ENCODE results near the gene MYLK4.

MYLK4 gene

GRCh38 chr6:2791450-2791974 lies 40.8 kb upstream of the MYLK4 start:
- intact Hi-C loops (cut with DNase I; ENCODE audit: low total_unique reads) = loop anchor here (5.0 kb wide), 2 partner anchors 51 to 141 kb away; partner anchors contain the start of gene SERPINB1

GRCh38 chr6:2790588-2791449 lies 40.1 kb upstream of the MYLK4 start:
- TF ChIP-seq, protein P1, sequence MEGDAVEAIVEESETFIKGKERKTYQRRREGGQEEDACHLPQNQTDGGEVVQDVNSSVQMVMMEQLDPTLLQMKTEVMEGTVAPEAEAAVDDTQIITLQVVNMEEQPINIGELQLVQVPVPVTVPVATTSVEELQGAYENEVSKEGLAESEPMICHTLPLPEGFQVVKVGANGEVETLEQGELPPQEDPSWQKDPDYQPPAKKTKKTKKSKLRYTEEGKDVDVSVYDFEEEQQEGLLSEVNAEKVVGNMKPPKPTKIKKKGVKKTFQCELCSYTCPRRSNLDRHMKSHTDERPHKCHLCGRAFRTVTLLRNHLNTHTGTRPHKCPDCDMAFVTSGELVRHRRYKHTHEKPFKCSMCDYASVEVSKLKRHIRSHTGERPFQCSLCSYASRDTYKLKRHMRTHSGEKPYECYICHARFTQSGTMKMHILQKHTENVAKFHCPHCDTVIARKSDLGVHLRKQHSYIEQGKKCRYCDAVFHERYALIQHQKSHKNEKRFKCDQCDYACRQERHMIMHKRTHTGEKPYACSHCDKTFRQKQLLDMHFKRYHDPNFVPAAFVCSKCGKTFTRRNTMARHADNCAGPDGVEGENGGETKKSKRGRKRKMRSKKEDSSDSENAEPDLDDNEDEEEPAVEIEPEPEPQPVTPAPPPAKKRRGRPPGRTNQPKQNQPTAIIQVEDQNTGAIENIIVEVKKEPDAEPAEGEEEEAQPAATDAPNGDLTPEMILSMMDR (IDR thresholded peaks at IDR 0.05) = peak; percentile 76 to 89
- peak; percentile 76 to 84 for DNase-seq
- peak overlapping the region; percentile 77 to 82 for H3K27ac ChIP-seq
- peaks cover 0 to 9% (median 0%) of the 10 kb centered on the region in 3 donors for H3K36me3 ChIP-seq
- H3K4me1 ChIP-seq = peaks cover 0 to 50% (median 24%) of the 10 kb centered on the region in 4 donors
- no peaks in the 10 kb centered on the region for H3K27me3 ChIP-seq
- H3K4me3 ChIP-seq = peak overlapping the region; percentile 31 to 33
- intact Hi-C loops (cut with DNase I; ENCODE audit: low total_unique reads) = loop anchor here (5.0 kb wide), 2 partner anchors 51 to 141 kb away; partner anchors contain the start of gene SERPINB1
- H3K9me3 ChIP-seq = no peaks in the 10 kb centered on the region

More at GRCh38 chr6:2791450-2791974, 40.8 kb upstream of the MYLK4 start:
- Histone ChIP-seq H3K4me1 (peaks cover 0 to 50% (median 24%) of the 10 kb centered on the region in 4 donors), H3K27ac (peak overlapping the region; percentile 77 to 82), H3K27me3 (no peaks in the 10 kb centered on the region), H3K36me3 (peaks cover 0 to 4% (median 0%) of the 10 kb centered on the region in 3 donors), H3K4me3 (peak overlapping the region in 1 of 2 donors; percentile 33), H3K9me3 (no peaks in the 10 kb centered on the region)
- DNase-seq = no peak
- TF ChIP-seq, protein P1 (IDR thresholded peaks at IDR 0.05) = no peak

DNA sequence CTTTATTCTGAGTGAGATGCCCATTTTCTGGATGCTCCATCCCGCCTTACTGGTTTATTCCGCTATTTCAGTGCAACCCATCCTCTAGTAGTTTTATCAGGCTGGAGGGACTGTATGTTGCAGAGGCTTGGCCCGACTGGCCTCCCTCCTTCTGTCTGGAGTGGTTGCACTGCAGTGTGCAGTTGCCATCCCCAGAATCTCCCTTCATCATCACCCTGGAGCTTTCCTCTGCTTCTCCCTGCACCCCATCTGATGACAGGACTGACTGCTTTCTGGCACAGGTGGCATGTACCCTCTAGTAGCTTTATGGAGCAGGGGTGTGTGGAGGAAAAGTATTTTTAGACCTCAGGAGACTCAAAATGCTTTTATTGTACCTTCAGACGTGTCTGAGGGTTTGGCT lies 35.5 kb upstream of the MYLK4 start:
- Histone ChIP-seq H3K36me3 (peaks cover 6 to 40% (median 13%) of the 10 kb centered on the region in 3 donors), H3K27me3 (no peaks in the 10 kb centered on the region), H3K4me1 (peaks cover 0 to 35% (median 11%) of the 10 kb centered on the region in 4 donors), H3K27ac (no peak overlapping the region), H3K9me3 (no peaks in the 10 kb centered on the region), H3K4me3 (no peak overlapping the region)
- intact Hi-C loops (cut with DNase I; ENCODE audit: low total_unique reads) = no loop called here
- no peak for DNase-seq
- TF ChIP-seq, protein P1 (IDR thresholded peaks at IDR 0.05) = no peak

DNA sequence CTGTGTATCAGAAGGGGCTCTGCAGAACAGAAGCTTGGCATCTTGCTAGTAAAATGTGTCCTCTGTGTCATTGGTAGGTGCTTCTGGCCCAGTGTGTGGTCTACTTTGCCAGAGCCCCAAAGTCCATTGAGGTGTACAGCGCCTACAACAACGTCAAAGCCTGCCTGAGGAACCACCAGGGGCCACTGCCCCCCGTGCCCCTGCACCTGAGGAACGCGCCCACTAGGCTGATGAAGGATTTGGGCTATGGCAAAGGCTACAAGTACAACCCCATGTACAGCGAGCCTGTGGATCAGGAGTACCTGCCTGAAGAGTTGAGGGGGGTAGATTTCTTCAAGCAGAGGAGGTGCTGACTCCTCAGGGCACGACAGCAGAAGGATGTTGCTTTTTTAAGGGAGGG lies 34.2 kb upstream of the MYLK4 start:
- peaks cover 11 to 53% (median 26%) of the 10 kb centered on the region in 3 donors for H3K36me3 ChIP-seq
- H3K4me1 ChIP-seq = peaks cover 0 to 23% (median 8%) of the 10 kb centered on the region in 4 donors
- no peak overlapping the region for H3K27ac ChIP-seq
- H3K27me3 ChIP-seq = no peaks in the 10 kb centered on the region
- intact Hi-C loops (cut with DNase I; ENCODE audit: low total_unique reads) = no loop called here
- H3K9me3 ChIP-seq = no peaks in the 10 kb centered on the region
- TF ChIP-seq, protein P1 (IDR thresholded peaks at IDR 0.05) = no peak
- no peak overlapping the region for H3K4me3 ChIP-seq
- no peak for DNase-seq

- no peaks in the 10 kb centered on the region for H3K27me3 ChIP-seq
- H3K9me3 ChIP-seq = no peaks in the 10 kb centered on the region
- DNase-seq = no peak
- H3K4me3 ChIP-seq = no peak overlapping the region
- intact Hi-C loops (cut with DNase I; ENCODE audit: low total_unique reads) = no loop called here
- no peak overlapping the region for H3K27ac ChIP-seq
- TF ChIP-seq, protein P1 (IDR thresholded peaks at IDR 0.05) = no peak
- peaks cover 16 to 59% (median 35%) of the 10 kb centered on the region in 3 donors for H3K36me3 ChIP-seq
- H3K4me1 ChIP-seq = peaks cover 0 to 14% (median 6%) of the 10 kb centered on the region in 4 donors
These were observed 33.3 kb upstream of the MYLK4 start for GRCh38 chr6:2784061-2784460.
